HG02852 (cell line): ENCODE measurements around the gene EML3.
"Not testable (repeated sequence)": the region's sequence is repeated elsewhere in the genome, so short reads cannot be mapped to it uniquely, and the experiment has no call there.

ENCODE experiments used
- ATAC-seq: cut with Tn5 transposase; IDR thresholded peaks from one replicate; pipeline ENCODE4 v1.9.1; 2021; ENCODE audit warnings: mild to moderate bottlenecking, moderate library complexity; ENCODE audit not compliant: unreplicated experiment

EML3 gene

DNA sequence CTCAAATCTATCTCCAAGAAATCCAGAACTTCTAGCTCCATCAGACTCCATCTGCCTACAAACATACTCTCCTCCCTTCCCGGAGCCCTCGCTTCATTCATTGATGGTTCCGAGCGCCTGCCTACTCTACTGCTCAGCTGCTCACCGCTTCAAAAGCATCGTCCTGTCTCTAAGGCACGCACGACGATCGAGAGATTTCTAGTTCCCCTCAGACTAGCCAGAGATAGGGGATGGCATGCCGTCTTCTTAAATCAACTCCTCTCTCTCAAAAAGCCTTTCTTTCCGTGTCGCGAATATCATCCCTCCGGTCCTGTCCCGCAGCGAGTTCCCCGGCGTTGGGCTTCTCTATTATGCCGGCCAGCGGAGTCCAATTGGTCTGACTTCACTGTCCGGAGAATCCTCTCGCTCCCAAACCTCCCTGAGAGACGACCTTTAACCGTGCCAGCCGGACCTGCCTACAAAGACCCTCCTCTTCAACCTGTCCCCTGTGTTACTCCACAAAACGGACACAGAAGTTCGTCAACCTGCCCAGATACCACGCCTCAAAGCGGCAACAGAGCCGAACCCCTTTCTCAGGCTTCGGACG, 39.5 kb downstream of the EML3 start:
- no peak for ATAC-seq

DNA sequence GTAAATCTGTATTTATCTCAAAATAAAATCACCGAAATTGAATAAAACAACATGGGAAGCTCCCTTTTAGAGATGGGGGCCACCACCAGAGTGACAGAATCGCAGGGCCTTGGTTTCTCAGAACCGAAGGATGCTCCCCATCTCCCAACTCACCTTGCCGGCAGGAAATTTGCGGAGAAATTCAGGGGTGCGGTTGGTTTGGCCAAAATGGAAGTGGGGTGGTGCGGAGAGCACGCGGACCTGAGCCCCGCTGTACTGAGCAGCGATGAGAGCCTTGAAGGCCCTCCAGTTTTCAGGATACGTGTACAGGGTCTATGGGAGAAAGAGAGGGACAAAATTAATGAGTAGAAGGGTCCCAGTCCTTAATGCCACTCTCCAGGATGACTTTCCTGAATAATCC, 40.1 kb downstream of the EML3 start:
- ATAC-seq = no peak

DNA sequence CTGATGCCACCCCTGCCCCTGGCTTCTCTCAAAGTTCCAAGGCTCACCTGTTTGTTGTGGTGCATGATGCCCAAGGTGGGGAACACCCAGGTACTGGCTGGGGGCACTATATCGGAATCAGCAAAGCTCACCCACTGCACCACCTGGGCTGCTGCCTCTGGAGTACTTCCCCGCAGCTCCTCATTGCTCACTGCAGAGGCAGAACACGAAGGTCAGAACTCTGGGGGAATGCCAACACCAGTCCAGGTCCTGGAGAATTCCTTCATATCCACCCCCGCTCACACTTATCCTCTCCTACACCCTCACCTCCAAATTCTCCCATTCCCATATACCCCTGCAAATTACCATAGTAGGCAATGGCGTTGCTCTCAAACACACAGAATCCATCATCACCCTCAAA, 41.1 kb downstream of the EML3 start:
- ATAC-seq = not testable (repeated sequence)

DNA sequence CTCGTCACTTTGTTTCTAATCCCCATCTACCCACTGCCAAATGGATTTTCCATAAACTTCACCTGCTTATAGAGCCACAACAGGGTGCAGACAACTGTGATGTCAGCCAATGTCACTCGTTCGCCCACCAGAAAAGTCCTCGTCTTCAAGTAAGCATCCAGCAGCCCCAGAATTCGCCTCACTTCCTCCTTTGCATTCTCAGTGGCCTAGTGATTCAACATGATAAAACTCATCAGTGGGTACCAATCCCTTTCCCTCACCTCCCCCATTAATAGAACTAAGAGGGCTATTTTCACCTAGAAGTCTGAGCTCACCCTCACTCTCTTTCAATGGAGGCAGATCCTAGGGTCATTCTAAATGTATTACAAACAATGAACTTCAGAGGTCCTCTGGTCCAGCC, 41.7 kb downstream of the EML3 start:
- not testable (repeated sequence) for ATAC-seq

DNA sequence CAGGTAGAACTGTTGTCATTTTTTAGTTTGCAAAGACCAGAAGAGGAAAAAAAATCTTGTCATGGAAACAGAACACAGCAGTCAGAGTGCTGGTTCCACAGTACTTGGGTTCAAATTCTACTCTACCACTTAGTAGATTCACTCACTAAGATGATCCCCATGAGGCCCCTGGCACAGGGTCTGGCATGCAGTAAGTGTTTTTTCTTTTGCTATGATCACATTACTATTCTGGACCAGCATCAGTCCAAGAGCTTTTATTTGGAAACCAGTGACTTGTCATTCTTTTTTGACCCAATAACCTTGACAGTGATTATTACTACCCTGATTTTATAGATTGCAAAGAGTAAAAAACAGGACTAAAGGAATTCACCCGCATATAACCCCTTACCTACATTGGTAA, 43.0 kb downstream of the EML3 start:
- no peak for ATAC-seq

DNA sequence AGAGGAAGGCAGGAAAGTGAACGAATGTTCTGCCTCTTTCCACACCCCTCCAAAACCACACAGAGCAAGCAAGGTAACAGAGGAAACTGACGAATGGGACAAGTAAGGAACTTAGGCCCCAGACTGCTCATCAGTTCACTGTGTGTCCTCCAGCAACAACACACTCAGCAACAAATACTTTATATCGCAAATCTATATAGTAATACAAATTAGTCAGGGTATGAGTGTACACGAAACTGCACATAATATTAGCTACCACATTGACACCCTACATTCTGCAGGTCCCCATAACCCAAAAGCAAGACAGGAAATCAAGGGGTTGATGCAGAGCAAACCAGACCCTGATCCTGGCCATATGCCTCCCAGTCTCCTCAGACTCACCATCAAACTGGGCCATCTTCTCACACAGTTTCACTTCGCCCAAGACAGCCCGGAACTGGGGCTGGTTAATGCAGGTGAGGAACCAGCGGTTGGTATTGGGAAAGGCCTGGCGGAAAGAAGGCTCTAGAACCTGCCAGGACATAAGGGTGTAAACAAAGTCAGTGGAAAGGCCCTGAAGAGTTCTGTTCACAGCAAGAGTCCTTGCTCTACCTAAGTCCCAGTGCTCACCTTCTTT, 45.4 kb downstream of the EML3 start:
- ATAC-seq = no peak

DNA sequence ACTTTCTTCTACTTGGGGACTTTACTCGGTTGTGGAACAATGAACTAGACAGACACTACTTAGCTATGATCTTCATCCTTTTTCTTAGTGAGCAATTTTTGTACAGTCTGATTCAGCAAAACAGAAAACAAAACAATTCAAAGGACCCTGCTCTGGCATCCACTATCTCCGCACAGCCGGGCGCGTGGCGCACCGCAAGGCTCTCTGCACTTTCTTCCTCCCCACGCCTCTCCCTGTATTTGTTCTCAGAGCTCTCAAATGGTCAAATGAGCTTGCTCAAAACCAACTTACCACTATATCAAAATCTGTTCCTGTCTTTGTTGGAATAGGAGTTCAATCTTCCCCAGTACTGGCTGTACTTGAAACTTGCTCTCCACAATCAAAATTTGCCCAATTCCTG, 46.3 kb downstream of the EML3 start:
- ATAC-seq = no peak

DNA sequence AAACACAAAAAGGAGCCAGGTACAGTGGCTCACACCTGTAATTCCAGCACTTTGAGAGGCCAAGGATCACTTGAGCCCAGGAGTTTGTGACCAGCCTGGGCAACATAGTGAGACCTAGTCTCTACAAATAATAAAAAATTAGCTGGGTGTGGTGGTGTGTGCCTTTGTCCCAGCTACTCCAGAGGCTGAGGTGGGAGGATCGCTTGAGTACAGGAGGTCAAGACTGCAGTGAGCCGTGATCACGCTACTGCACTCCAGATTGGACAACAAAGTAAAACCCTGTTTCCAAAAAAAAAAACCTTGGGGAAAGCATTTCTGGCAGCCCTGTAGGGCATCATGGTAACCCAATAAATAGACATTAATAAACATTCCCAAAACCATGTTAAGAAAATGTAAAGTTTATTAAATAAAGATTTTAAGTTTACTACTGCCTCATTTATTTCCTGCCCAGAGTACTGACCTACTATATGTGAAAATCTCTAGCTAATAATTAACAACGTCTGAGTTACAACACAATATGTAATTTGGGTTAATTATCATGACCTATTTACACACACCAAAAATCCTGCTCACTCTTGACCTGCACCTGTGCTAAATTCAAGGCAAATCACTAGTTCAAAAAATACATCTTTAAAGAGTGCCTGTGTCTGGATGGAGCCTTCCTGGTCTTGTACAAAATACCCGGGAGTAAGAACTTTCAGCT, 47.3 kb downstream of the EML3 start:
- no peak for ATAC-seq

DNA sequence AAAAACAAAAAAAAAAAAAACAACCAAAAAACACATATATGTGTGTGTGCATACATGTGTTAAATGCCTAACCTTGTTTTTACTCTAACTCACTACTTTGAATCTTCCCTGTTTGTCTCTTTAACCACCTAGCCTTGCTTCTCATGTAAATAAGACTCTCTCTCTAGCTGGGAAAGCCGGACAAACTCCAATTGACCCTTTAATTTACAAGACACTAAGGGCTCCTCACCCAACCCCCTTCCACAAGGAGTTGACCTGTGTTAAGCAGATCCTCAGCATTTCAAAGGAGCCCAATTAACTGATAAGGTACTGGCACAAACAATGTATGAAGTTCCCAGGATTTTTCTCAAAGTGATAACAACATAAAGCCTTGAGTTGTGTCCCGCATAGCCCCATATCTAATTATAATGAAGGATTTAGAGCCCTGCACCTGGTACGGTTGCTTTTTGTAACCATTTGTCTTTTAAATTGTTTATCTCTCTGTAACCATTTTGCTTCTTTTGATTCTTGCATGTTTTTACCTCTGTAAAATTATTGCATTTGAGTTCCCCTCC, 50.8 kb downstream of the EML3 start:
- not testable (repeated sequence) for ATAC-seq

DNA sequence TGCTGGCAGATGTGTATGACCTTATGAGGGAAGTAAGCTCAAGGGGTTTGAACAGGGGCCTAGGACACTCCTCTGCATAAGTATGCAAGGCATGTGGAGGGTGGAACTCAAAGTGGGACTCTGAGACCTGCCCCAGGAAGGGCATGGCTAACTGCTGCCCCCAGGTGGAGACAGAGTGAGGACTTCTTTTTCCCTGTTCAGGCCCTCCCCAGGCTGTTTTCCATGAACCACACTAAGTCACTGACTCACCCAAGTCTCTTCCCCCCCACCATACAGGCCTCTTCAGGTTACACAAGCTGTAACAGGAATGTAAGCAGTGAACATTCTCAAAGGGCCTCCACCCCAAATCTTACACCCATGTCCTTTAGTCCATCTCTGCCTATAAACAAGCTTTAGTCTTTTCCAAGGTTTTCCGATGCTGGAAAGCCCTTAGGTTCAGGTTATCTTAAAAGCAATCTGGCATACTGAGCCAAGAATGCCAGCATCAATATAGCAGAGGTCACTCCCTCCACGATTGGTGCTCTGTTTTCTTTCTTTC, 51.9 kb downstream of the EML3 start:
- no peak for ATAC-seq

DNA sequence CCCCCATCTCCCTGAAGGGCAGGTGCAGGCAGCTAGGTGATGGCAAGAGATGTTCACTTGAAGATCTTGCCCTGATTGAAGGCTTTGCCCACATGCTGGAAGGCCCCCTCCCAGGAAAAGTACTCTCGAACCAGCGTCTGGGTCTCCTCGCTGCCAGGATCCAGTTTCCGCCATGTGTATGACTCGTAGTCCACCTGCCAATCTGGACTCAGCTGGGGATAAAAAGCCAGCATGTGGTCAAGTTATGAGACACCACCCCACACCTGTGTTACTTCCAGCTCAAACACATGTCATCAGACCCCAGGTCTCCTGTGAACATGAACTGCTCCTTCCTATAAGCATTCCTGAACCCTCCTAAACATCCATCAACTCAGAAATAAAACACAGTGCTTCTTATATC, 52.9 kb downstream of the EML3 start:
- not testable (repeated sequence) for ATAC-seq

DNA sequence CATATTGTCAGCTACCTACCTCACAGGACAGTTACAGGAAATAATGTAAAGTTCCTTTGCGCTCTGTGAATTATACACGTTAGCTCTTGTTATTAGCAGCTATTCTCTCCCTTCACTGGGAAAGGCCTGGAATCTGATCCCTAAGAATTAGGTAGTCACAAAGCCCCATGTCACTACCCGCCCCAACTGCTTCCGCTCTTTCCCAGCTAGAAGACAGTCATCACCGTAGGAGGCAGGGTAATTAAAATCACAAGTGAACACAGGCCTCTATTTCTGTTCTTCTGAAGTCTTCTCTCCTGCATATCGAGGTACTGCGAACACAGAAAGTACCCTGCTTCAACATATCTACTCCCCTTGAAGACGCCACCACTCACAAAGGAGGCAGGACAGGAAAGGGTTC, 53.4 kb downstream of the EML3 start:
- ATAC-seq = no peak

DNA sequence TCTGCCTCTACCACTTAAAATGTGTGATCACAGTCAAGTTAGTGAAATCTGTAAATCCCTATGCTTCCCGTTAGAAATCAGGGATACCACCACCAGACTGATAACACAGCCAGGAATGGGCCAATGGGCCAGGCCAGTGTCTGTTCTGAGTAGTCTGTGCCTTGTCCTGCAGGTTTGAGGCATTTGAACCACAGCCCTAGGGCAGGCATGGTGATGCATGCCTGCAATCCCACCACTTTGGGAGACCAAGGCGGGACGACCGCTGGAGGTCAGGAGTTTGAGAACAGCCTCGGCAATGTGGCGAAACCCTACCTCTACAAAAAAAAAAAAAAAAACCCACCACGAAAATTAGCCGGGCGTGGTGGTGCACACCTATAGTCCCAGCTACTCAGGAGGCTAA, 53.9 kb downstream of the EML3 start:
- ATAC-seq = no peak

DNA sequence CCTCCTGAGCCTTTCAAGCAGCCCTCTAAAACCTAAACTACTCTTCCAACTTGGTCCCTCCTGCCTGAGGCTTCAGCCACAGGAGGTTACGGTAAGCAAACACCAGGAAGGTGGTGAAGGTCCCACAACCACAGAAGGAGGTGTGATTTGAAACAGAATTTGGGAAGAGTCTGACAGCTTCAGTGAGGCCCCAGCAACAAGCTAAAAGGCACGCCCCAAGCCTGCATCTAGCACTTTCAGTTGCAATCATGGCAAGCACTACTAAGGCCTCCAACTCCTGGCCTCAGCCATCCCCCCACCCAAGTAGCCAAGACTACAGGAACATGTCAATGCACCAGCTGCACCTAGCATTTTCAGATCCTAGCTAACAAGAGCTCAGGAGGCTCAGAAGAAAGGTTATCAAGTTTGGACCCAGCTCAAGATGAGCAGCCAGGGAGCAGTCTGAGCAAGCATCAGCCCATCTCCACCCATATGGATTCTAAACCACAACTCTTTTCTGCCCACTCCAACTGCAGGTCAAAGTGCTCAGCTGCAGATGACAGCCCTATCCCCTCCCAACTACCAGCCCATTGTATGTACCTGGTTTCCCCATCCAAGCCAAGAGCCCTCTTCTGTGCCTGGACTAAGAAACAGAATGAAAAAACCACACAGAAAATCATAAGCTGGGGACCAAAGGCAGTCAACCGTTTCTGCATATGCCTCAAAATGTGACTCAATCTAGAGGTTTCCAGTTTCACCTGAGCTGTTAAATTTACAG, 55.5 kb downstream of the EML3 start:
- no peak for ATAC-seq

DNA sequence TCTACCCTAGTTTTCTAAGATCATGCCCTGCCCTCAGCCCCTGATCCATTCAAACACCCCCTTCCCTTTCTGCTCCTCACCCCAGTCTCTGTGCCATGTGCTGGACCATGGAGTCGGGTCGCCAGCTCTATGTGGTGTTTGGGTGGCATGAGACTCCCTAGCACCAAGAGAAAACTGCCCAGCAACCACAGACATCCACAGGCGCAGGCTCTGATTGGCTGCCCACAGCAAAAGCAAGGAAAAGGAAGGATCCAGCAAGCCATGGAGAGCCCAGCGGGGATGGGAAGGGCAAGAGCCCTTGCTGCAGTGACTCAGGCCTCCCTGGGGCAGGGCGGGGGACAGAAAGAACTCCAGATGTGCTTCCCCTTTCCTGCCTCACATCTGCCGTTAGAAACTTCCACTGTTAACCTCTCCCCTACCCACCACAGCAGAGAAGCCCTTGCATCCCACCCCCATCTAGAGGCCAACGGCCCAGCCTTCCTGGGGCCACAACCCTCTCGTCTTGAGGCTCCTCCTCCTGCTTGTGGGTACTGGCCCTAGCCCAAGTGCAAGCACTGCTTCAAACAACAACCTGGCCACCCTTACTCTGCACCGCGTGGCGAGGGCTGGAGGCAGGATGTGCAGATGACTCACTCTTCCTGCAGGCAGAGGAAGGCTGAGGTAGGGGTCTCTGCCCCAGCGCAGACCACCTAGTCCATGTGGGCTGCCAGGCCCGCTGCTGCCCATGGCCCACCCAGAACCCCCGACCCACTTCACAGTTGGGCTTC, 56.3 kb downstream of the EML3 start:
- peak; percentile 36 for ATAC-seq

DNA sequence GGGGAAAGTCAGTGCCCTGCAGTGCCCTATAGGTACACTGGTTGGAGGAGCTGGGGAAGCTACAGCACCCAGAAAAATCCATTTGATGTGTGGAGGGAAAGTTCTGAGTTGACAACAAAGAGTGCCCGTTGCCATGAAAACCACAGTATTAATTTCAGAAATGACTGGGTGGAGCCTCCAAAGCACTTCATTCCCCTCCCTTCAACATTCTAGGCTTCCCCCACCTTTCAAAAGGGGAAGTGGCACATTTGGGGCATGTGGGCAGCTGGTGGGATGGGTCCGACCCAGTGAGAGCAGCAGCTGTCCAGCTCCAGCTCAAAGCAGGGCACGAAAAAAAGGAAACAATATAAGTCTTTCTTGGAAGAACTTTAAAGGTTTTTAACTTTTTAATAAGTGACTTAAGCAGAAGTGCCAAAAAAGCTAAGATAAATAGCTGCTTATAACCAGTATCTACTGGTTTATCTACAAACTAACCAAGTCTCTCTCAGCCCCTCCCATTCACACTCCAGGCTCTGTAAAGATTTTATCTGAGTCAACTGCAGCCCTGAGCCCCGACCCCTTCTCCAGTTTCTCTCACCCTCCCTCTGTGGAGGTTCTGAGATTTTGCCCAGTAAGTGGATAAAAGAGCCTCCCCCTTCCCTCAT, 57.0 kb downstream of the EML3 start:
- ATAC-seq = peak; percentile 25

DNA sequence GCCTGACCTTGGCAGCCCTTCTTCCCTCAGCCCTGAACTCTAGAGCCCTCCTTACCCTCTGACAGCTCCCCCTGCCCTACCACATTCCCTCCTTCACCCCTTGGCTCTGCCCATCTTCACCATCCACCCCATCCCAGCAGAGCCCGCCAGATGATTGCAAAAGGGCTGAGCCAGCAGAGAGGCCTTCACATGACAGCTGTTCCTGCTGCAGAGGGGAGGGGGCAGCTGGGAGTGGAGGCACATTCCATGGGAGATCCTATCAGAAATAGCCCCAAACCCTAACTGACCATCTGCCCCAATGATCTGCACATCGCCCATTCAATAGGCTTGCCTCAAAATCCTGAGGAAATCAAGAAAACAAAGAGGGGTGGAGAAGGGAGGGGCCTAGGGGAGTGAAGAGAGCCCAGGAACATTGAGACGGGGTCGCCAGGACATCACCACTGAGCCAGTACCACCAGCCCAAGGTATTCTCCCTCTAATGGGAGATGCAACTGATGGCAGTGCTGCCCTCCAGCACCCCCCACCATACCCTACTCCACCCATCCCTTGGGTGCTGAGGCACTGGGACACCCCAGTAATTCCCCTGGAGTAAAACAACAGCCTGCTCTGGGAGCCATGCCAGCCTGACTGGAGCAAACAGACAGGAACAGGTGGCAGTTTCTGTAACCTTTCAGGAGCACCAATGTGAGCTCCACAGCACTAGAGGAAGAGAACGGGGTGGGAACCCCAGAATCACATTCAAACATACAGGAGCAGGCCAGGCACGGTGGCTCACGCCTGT, 58.0 kb downstream of the EML3 start:
- no peak for ATAC-seq

DNA sequence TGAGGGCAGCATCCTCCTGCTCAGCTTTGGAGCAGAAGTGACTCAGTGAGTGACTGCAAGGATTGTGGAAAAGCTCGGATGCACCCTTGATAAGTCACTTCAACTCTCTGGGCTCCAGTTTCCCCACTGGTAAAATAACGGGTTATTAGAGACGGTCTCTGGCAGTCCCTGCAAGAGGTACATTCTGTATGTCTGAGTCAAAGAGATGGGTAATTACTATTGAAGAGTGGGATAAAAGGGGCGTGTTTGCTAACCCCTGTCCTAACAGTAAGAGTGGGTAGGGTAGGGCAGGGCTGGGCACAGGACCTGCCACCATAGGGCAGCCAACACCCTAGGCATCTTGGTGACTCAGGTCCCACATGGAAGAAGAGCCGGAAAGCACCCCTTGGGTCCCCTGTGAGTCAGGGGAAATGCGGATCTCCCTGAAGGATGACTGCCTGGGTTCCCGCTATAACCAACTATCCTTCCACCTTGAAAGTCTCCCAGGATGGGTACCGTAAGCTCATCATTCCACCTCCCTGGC, 58.7 kb downstream of the EML3 start:
- ATAC-seq = no peak
